GM10266 (cell line): ENCODE measurements around the gene ST8SIA6.
"Not testable (repeated sequence)": the region's sequence is repeated elsewhere in the genome, so short reads cannot be mapped to it uniquely, and the experiment has no call there.

ENCODE experiments used
- DNase-seq: peaks from one replicate; pipeline ENCODE4 v3.0.0; 2012; ENCODE audit errors: extremely low spot score
- TF ChIP-seq, protein P1 (sequence below): IDR thresholded peaks from 2 replicates; pipeline ENCODE4 v1.5.1; 2012; ENCODE audit warnings: mild to moderate bottlenecking, low read depth; ENCODE audit not compliant: control insufficient read depth, insufficient read depth; ENCODE audit errors: missing control alignments

ST8SIA6 gene

DNA sequence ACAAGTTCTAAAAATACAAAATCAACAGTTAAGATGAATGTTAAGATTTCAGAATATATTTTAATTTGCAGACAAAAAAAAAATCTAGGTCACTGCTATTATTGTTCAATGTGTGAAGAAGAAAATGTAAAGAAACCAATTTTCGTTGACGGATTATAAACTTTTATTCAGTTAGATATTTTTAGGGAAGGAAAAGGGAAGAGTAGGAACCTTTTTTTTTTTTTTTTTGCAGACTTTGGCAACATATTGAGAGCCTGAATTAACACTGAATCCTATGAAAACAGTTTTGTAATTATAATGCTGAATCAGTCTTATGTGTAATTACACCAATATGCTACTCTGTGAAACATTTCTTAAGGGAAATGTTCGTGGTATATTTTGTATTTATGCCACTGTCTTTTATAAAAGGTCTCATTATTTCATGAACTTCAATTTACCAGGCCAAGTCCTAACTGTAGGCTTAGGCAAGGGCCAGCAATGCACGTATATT is 106.3 kb downstream of the ST8SIA6 start:
- TF ChIP-seq, protein P1, sequence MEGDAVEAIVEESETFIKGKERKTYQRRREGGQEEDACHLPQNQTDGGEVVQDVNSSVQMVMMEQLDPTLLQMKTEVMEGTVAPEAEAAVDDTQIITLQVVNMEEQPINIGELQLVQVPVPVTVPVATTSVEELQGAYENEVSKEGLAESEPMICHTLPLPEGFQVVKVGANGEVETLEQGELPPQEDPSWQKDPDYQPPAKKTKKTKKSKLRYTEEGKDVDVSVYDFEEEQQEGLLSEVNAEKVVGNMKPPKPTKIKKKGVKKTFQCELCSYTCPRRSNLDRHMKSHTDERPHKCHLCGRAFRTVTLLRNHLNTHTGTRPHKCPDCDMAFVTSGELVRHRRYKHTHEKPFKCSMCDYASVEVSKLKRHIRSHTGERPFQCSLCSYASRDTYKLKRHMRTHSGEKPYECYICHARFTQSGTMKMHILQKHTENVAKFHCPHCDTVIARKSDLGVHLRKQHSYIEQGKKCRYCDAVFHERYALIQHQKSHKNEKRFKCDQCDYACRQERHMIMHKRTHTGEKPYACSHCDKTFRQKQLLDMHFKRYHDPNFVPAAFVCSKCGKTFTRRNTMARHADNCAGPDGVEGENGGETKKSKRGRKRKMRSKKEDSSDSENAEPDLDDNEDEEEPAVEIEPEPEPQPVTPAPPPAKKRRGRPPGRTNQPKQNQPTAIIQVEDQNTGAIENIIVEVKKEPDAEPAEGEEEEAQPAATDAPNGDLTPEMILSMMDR = no peak
- no peak for DNase-seq

DNA sequence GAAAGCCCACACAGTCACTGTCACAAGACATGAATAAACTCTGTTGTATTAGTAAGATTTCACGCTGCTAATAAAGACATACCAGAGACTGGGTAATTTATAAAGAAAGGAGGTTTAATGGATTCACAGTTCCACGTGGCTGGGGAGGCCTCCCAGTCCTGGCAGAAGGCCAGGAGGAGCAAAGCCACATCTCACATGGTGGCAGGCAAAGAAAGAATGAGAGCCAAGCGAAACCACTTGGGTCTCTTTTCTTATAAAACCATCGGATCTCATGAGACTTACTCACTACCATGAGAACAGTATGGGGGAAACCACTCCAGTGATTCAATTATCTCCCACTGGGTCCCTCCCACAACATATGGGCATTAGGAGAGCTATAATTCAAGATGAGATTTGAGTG is 110.2 kb downstream of the ST8SIA6 start:
- TF ChIP-seq, protein P1 = no peak
- DNase-seq = no peak

- DNase-seq = no peak
- TF ChIP-seq, protein P1 = no peak
Measured at GRCh38 chr10:17343118-17343517, 111.3 kb downstream of the ST8SIA6 start.

DNA sequence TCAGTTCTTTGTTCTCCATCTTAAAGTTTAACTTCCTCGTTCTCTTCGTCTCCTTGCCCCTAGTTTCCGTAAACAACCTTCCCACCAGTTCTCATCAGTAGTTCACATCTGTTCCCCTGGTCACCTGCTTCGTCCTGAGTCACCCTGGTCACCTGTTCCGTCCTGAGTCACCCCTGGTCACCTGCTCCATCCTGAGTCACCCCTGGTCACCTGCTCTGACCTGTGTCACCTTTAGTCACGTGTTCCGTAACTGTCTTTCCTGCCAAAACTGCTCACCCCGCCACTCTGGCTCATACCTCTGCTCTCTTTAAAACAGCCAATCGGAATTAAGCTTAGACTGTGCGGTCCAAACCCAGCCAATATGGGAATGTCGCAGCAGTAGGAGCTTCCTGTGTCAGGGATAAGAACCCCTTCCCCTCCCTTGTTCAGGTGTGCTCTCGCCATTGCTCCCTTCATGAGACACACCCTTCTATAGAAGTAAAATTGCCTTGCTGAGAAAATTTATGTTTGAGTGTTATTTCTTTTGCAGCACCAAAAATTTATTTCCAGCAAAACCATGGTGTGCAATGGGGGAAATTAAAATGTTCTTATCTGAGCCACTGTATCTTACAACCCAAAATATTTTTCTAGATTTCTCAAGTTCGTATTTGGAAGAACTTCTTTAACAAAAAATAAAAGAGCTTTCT is 114.1 kb downstream of the ST8SIA6 start:
- no peak for DNase-seq
- TF ChIP-seq, protein P1 = no peak

DNA sequence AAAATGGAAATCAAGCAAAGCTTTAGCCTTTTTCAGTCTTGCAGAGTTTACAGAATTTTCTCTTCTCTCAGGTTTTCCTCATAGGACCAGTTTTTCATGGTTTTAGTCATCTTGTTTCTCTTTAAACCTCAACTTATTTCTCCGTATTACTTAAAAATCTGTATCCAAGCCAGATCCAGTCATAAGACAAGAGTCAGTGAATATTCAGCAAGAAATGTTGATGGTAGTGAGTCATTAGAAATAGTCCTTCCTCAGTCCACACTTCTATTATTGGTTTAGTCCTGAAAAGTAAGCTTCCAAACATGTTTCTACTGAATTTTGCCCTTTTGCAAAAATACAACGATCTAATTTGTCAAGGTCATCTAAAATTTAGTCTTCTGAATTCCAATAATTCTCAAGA is 119.3 kb downstream of the ST8SIA6 start:
- DNase-seq = no peak
- TF ChIP-seq, protein P1 = no peak

DNA sequence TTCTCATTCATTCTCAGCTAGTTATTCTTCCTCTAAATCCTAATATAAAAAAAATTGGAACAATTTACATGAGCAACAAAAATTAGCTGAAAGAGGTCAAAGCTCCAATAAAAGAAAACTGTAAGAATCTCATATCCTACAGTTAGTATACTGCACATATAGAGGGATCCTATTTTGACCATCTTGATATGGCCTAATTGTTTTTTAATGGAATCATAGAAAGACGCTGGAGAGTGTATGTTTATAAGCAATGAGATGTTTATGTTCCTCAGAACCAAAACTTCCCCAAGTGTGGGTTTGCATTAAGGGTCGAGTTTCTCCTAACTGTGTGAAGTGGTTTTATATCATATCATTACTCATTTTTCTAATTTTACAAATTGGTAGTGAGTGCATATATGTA is 123.9 kb downstream of the ST8SIA6 start:
- TF ChIP-seq, protein P1 = no peak

GRCh38 chr10:17326377-17326776 is 128.0 kb downstream of the ST8SIA6 start:
- no peak for DNase-seq
- TF ChIP-seq, protein P1 = no peak

More for the DNA sequence above, 123.9 kb downstream of the ST8SIA6 start:
- no peak for DNase-seq

- DNase-seq = not testable (repeated sequence)
Measured at GRCh38 chr10:17321957-17322356, 132.4 kb downstream of the ST8SIA6 start.
